ENCODE results near the gene AATK.
A peak's percentile ranks its signal among the peaks of the same experiment; 100 is the strongest.

Gene AATK

GRCh38 chr17:81210466-81210865 is 44.4 kb upstream of the AATK start:
- Histone ChIP-seq H2BK5ac (ENCODE audit: low read depth, low read length, poor library complexity, severe bottlenecking) (no peak overlapping the region), H3K9ac (ENCODE audit: low read length) (peak overlapping the region; percentile 15), H3K9me3 (ENCODE audit: control insufficient read depth, low read length) (no peaks in the 10 kb centered on the region), H3K23ac (ENCODE audit: low read length in 2 of 2) (no peak overlapping the region), H3K79me1 (replicated peaks; ENCODE audit: low read length, poor library complexity, severe bottlenecking) (peaks cover 18% of the 10 kb centered on the region), H3K4ac (ENCODE audit: low read depth in 1 of 2, low read length in 2 of 2) (no peak overlapping the region), H3K4me2 (ENCODE audit: low read length, poor library complexity, severe bottlenecking) (no peak overlapping the region), H2BK15ac (ENCODE audit: low read depth, poor library complexity, severe bottlenecking) (no peak overlapping the region), H3K27ac (ENCODE audit: low read length, poor library complexity, severe bottlenecking) (no peak overlapping the region), H3K18ac (ENCODE audit: low read depth in 1 of 2, low read length in 2 of 2) (no peak overlapping the region), H3K36me3 (ENCODE audit: control insufficient read depth in 1 of 2, insufficient read depth in 2 of 2, low read depth in 1 of 2, low read length in 2 of 2) (peaks cover 0 to 35% of the 10 kb centered on the region in 2 experiments), H3K27me3 (ENCODE audit: control insufficient read depth in 1 of 2, insufficient read depth in 1 of 2, low read length in 2 of 2) (no peaks in the 10 kb centered on the region), H3K14ac (ENCODE audit: low read length in 2 of 2) (no peak overlapping the region), H4K91ac (ENCODE audit: low read length) (no peak overlapping the region), H2BK120ac (ENCODE audit: low read depth, low read length) (no peak overlapping the region), H2AFZ (ENCODE audit: low read depth, low read length) (no peak overlapping the region), H3K4me1 (ENCODE audit: control insufficient read depth, insufficient read depth, low read depth, low read length) (peaks cover 10% of the 10 kb centered on the region), H2AK5ac (ENCODE audit: low read length, severe bottlenecking) (no peak overlapping the region), H4K8ac (ENCODE audit: low read length) (no peak overlapping the region), H2BK12ac (ENCODE audit: low read length in 2 of 2) (no peak overlapping the region), H3K4me3 (ENCODE audit: insufficient read depth in 1 of 2, low read depth in 1 of 2, low read length in 2 of 2) (no peak overlapping the region)
- WGBS = 95% methylated on average over 7 of the region's 10 CpGs
- no peak for DNase-seq

GRCh38 chr17:81209141-81209540 is 43.1 kb upstream of the AATK start:
- Histone ChIP-seq H3K79me1 (replicated peaks; ENCODE audit: low read length, poor library complexity, severe bottlenecking) (peaks cover 18% of the 10 kb centered on the region), H2AFZ (ENCODE audit: low read depth, low read length) (no peak overlapping the region), H3K36me3 (ENCODE audit: control insufficient read depth in 1 of 2, insufficient read depth in 2 of 2, low read depth in 1 of 2, low read length in 2 of 2) (peaks cover 0 to 39% of the 10 kb centered on the region in 2 experiments), H3K4me3 (ENCODE audit: insufficient read depth in 1 of 2, low read depth in 1 of 2, low read length in 2 of 2) (no peak overlapping the region), H3K4me1 (ENCODE audit: control insufficient read depth, insufficient read depth, low read depth, low read length) (peaks cover 10% of the 10 kb centered on the region), H3K9ac (ENCODE audit: low read length) (no peak overlapping the region), H3K27ac (ENCODE audit: low read length, poor library complexity, severe bottlenecking) (no peak overlapping the region), H2AK5ac (ENCODE audit: low read length, severe bottlenecking) (no peak overlapping the region), H2BK12ac (ENCODE audit: low read length in 2 of 2) (no peak overlapping the region), H3K4me2 (ENCODE audit: low read length, poor library complexity, severe bottlenecking) (no peak overlapping the region), H3K9me3 (ENCODE audit: control insufficient read depth, low read length) (no peaks in the 10 kb centered on the region), H4K8ac (ENCODE audit: low read length) (no peak overlapping the region), H3K23ac (ENCODE audit: low read length in 2 of 2) (no peak overlapping the region), H4K91ac (ENCODE audit: low read length) (no peak overlapping the region), H2BK15ac (ENCODE audit: low read depth, poor library complexity, severe bottlenecking) (no peak overlapping the region), H3K18ac (ENCODE audit: low read depth in 1 of 2, low read length in 2 of 2) (no peak overlapping the region), H3K14ac (ENCODE audit: low read length in 2 of 2) (no peak overlapping the region), H2BK120ac (ENCODE audit: low read depth, low read length) (no peak overlapping the region), H3K27me3 (ENCODE audit: control insufficient read depth in 1 of 2, insufficient read depth in 1 of 2, low read length in 2 of 2) (no peaks in the 10 kb centered on the region), H3K4ac (ENCODE audit: low read depth in 1 of 2, low read length in 2 of 2) (no peak overlapping the region), H2BK5ac (ENCODE audit: low read depth, low read length, poor library complexity, severe bottlenecking) (no peak overlapping the region)
- no peak for DNase-seq
- 98% methylated on average over 16 of the region's 16 CpGs for WGBS

- peaks cover 0 to 43% of the 10 kb centered on the region in 2 experiments for H3K36me3 ChIP-seq (ENCODE audit: control insufficient read depth in 1 of 2, insufficient read depth in 2 of 2, low read depth in 1 of 2, low read length in 2 of 2)
- no peak overlapping the region for H3K4me3 ChIP-seq (ENCODE audit: insufficient read depth in 1 of 2, low read depth in 1 of 2, low read length in 2 of 2)
- no peak overlapping the region for H2AFZ ChIP-seq (ENCODE audit: low read depth, low read length)
- no peak overlapping the region for H3K9ac ChIP-seq (ENCODE audit: low read length)
- no peak for DNase-seq
- H2BK15ac ChIP-seq (ENCODE audit: low read depth, poor library complexity, severe bottlenecking) = no peak overlapping the region
- WGBS = 96% methylated on average over 10 of the region's 10 CpGs
- H2BK120ac ChIP-seq (ENCODE audit: low read depth, low read length) = no peak overlapping the region
- no peak overlapping the region for H3K27ac ChIP-seq (ENCODE audit: low read length, poor library complexity, severe bottlenecking)
- H2AK5ac ChIP-seq (ENCODE audit: low read length, severe bottlenecking) = no peak overlapping the region
- no peak overlapping the region for H2BK5ac ChIP-seq (ENCODE audit: low read depth, low read length, poor library complexity, severe bottlenecking)
- H3K4ac ChIP-seq (ENCODE audit: low read depth in 1 of 2, low read length in 2 of 2) = no peak overlapping the region
- no peak overlapping the region for H2BK12ac ChIP-seq (ENCODE audit: low read length in 2 of 2)
- H3K9me3 ChIP-seq (ENCODE audit: control insufficient read depth, low read length) = no peaks in the 10 kb centered on the region
- H3K27me3 ChIP-seq (ENCODE audit: control insufficient read depth in 1 of 2, insufficient read depth in 1 of 2, low read length in 2 of 2) = no peaks in the 10 kb centered on the region
- no peak overlapping the region for H3K18ac ChIP-seq (ENCODE audit: low read depth in 1 of 2, low read length in 2 of 2)
- no peak overlapping the region for H3K4me2 ChIP-seq (ENCODE audit: low read length, poor library complexity, severe bottlenecking)
- H3K4me1 ChIP-seq (ENCODE audit: control insufficient read depth, insufficient read depth, low read depth, low read length) = peaks cover 10% of the 10 kb centered on the region
- no peak overlapping the region for H4K8ac ChIP-seq (ENCODE audit: low read length)
- no peak overlapping the region for H3K14ac ChIP-seq (ENCODE audit: low read length in 2 of 2)
- H3K23ac ChIP-seq (ENCODE audit: low read length in 2 of 2) = no peak overlapping the region
- peak overlapping the region; percentile 21 for H4K91ac ChIP-seq (ENCODE audit: low read length)
- H3K79me1 ChIP-seq (replicated peaks; ENCODE audit: low read length, poor library complexity, severe bottlenecking) = peaks cover 17% of the 10 kb centered on the region
These were observed 42.6 kb upstream of the AATK start for GRCh38 chr17:81208651-81209050.

- no peak overlapping the region for H3K4me3 ChIP-seq (ENCODE audit: insufficient read depth in 1 of 2, low read depth in 1 of 2, low read length in 2 of 2)
- H2BK5ac ChIP-seq (ENCODE audit: low read depth, low read length, poor library complexity, severe bottlenecking) = no peak overlapping the region
- no peak overlapping the region for H2BK12ac ChIP-seq (ENCODE audit: low read length in 2 of 2)
- H4K91ac ChIP-seq (ENCODE audit: low read length) = no peak overlapping the region
- no peak overlapping the region for H3K23ac ChIP-seq (ENCODE audit: low read length in 2 of 2)
- peak overlapping the region; percentile 51 for H4K8ac ChIP-seq (ENCODE audit: low read length)
- no peaks in the 10 kb centered on the region for H3K9me3 ChIP-seq (ENCODE audit: control insufficient read depth, low read length)
- no peak overlapping the region for H3K27ac ChIP-seq (ENCODE audit: low read length, poor library complexity, severe bottlenecking)
- WGBS = over 99% methylated on average over 16 of the region's 21 CpGs
- H3K79me1 ChIP-seq (replicated peaks; ENCODE audit: low read length, poor library complexity, severe bottlenecking) = peaks cover 15% of the 10 kb centered on the region
- no peak overlapping the region for H3K9ac ChIP-seq (ENCODE audit: low read length)
- no peak for DNase-seq
- peak overlapping the region in 1 of 2 experiments; percentile 19 for H3K14ac ChIP-seq (ENCODE audit: low read length in 2 of 2)
- H3K36me3 ChIP-seq (ENCODE audit: control insufficient read depth in 1 of 2, insufficient read depth in 2 of 2, low read depth in 1 of 2, low read length in 2 of 2) = peaks cover 0 to 51% of the 10 kb centered on the region in 2 experiments
- no peak overlapping the region for H3K18ac ChIP-seq (ENCODE audit: low read depth in 1 of 2, low read length in 2 of 2)
- H2BK15ac ChIP-seq (ENCODE audit: low read depth, poor library complexity, severe bottlenecking) = no peak overlapping the region
- H3K4ac ChIP-seq (ENCODE audit: low read depth in 1 of 2, low read length in 2 of 2) = no peak overlapping the region
- H3K4me2 ChIP-seq (ENCODE audit: low read length, poor library complexity, severe bottlenecking) = no peak overlapping the region
- H2AK5ac ChIP-seq (ENCODE audit: low read length, severe bottlenecking) = no peak overlapping the region
- no peak overlapping the region for H2BK120ac ChIP-seq (ENCODE audit: low read depth, low read length)
- no peaks in the 10 kb centered on the region for H3K27me3 ChIP-seq (ENCODE audit: control insufficient read depth in 1 of 2, insufficient read depth in 1 of 2, low read length in 2 of 2)
- no peak overlapping the region for H2AFZ ChIP-seq (ENCODE audit: low read depth, low read length)
- peaks cover 10% of the 10 kb centered on the region for H3K4me1 ChIP-seq (ENCODE audit: control insufficient read depth, insufficient read depth, low read depth, low read length)
These were observed 41.9 kb upstream of the AATK start for GRCh38 chr17:81207610-81208581.

Data from mesenchymal stem cell (in vitro differentiated cells and primary cell).